Kidney glomerular epithelial cell (primary cell): ENCODE data around the gene ARMC2.
"Not testable (repeated sequence)": the region's sequence is repeated elsewhere in the genome, so short reads cannot be mapped to it uniquely, and the experiment has no call there.

Source experiments
- DNase-seq: peaks from one replicate; lab custom pipeline; 2025; lab: John Stamatoyannopoulos, UW

Gene ARMC2

DNA sequence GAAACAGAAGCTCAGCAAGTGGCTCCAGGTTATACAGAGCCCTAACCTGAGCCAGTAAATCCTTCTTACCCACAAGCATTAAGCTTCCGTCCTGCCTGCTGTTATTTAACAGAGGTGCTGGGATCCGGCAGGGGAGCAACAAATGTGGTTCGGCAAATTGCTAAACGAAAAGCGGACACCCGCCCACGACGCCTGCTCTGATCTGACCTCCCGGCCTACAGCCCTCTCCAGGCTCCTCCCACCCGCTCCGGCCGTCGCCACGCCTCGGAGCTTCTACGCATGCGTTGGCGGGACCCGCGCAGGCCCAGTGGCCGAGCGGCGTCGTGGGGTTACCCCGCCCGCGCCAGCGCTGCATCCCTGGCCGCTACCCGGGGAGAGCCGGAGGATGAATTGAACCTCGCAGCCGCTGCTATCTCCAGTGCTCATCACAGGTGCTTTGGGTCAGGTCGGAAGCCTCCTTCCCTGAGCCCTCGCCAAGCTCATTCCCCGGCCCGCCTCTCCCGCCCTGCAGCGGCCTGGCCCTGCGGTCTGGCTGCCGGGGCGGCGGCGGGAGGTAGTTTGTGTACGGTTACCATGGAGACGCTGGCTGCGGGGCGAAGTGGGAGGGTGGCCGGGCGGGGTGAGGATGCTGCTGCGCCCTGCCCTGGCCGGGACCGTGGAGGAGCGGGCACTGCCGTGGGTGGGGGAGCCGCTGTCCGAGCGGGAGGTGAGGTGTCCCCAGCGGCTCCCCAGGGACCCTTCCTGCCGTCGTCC lies at the start of gene ARMC2:
Gene ARMC2, plus strand, starts transcription at position 307 of the 753 bp plus-strand sequence. CDS start 5,846 bp downstream, outside the sequence.
- DNase-seq, result peak; percentile 86

DNA sequence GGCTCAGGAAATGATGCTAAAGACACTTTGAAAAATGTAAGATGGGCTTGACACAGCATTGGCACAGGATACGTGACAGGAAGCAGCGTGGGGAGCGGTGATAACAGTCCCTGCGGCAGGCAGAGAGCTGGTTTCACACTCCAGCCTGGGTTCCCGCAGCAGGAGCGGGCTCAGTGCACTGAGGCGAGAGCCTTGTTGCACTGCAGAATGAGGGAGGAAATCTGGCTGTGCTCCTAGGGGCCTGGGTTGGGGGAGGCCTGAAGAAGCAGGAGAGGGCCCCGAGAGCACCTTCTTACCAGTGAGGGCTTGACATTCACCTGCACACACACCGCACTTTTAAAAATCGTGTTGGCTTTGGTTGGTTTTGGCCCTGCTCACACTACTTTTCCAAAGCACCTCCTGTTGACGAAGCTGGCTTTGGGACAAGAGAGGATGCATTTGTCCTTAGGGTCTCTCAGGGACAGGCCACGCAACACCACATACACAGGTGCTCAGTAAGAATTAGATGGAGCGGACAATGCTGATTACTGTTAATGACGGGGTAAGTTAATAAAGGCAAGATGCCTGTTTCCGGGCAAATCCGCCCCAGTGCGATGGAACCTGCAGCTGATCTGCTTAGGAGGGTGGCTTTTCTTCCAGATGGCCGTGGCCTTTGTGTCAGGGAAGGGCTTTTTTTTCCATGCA lies 49.4 kb upstream of the ARMC2 start:
- no peak for DNase-seq

GRCh38 chr6:108799354-108799717 lies 48.9 kb upstream of the ARMC2 start:
- no peak for DNase-seq

DNA sequence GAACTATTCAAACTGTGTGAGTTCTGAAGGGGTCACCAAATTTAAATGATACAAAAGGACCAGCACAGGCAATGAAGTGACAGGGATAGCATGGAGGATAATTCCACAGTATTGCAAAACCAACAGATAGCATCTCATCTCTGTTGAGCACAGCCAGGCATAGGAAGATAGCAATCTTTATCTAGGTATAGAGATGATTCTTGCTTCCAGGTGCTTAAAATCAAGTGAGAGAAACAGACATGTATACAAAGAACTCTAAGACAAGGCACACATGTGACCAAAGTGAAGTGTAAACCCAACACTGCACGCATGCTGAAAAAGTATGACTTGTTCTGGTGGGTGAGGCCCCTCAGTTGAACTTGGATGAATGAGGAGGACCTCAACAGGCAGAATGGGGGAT lies 48.4 kb upstream of the ARMC2 start:
- DNase-seq, result no peak

- DNase-seq, result no peak
Observed at GRCh38 chr6:108800427-108800864, 47.8 kb upstream of the ARMC2 start.

GRCh38 chr6:108801366-108801765 lies 46.9 kb upstream of the ARMC2 start:
- no peak for DNase-seq

DNA sequence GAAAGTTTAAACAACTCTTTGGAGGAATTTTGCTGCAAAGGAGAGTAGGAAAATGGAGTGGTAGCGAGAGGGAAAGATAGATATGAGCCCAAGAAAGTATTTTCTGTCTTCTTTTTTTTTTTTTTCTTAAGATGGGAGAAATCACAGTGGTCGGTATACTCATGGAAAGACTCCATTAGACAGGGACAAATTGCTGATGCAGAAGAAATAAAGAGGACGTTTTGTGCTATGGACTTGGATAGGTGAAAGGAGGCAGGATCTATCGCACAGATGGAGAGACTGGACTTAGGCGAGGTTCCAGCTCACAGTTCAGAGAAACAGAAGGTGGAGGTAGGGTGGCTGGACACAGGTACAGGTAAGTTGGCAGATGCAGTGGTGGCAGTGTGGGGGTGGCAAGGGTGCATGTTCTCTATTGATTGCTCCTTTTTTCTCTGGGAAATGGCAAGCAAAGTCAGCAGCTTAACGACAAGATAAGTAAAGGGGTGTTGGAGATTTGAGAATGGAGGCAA lies 44.2 kb upstream of the ARMC2 start:
- DNase-seq, result no peak

- no peak for DNase-seq
Observed at GRCh38 chr6:108804956-108805355, 43.3 kb upstream of the ARMC2 start.

GRCh38 chr6:108805611-108806167 lies 42.5 kb upstream of the ARMC2 start:
- DNase-seq, result no peak

- no peak for DNase-seq
Observed at GRCh38 chr6:108806171-108806570, 42.1 kb upstream of the ARMC2 start.

GRCh38 chr6:108806665-108807064 lies 41.6 kb upstream of the ARMC2 start:
- no peak for DNase-seq

DNA sequence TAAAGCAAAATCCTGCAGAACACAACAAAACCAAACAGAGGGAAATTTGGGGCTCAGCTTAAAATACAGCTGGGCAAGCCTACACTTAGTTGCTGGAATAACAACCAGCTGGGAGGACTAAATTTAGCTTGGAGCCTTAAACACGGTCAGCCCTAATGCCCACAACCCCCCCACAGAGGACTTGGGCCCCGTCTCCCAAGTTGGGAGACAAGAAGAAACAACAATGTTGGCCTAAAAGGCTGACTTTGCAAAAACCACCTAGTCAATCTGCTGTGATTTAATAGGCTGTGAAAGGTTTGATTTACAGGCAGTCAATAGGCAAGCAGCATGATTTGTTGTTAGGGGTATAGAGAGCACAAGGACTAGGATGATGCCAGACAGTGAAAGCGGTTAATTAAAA lies 40.3 kb upstream of the ARMC2 start:
- no peak for DNase-seq

- DNase-seq, result no peak
Observed at GRCh38 chr6:108809211-108809610, 39.0 kb upstream of the ARMC2 start.

- DNase-seq, result no peak
Observed at GRCh38 chr6:108810057-108810643, 38.1 kb upstream of the ARMC2 start.

DNA sequence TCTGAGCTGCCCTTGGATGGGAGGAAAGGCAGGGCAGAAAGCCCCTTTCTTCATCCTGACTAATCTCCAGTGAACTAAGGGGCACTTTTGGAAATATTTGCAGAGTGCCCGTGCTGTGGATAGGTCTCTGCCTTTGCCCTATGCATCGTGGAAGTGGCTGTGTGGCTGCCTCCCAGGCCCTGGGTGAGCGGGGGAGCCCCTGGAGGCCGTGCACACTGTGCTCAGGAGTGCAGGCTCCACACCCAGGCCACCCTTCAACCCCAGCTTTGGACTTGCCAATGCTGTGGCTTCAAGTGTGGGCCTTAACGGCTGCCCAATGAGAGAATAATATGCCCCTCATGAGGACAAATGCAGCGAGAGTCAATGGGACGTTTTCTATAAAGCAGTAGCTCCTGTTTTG lies 36.7 kb upstream of the ARMC2 start:
- DNase-seq, result no peak

GRCh38 chr6:108813218-108813617 lies 35.0 kb upstream of the ARMC2 start:
- not testable (repeated sequence) for DNase-seq

DNA sequence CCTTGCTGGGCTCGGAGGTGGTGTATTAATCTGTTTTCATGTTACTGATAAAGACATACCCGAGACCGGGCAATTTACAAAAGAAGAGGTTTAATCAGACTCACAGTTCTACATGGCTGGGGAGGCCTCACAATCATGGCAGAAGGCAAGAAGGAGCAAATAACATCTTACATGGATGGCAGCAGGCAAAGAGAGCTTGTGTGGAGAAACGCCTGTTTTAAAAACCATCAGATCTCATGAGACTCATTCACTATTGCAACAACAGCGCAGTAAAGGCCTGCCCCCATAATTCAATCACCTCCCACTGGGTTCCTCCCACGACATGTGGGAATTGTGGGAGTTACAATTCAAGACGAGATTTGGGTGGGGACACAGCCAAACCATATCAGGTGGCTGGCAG lies 30.9 kb upstream of the ARMC2 start:
- not testable (repeated sequence) for DNase-seq

DNA sequence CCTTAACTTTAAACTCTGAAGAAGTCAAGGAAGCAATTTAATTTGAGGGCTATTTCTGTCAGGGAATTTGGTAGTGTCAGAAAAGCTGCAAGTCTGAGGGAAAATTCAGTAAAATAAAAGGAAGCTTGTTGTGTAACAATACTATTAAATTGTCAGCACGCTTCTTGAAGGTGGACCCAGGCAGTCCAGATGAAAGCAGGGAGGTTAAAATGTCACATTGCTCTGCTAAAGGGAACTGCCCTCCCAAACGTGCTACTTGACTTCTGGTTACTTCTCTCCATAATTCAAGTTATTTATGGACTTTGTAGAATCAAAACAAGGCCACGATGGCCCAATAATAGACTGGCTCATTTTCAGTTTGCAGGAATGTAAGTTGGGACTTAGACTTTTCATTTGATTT lies 28.2 kb upstream of the ARMC2 start:
- DNase-seq, result no peak

- DNase-seq, result no peak
Observed at GRCh38 chr6:108822401-108822800, 25.8 kb upstream of the ARMC2 start.

- DNase-seq, result no peak
Observed at GRCh38 chr6:108825326-108825725, 22.9 kb upstream of the ARMC2 start.

DNA sequence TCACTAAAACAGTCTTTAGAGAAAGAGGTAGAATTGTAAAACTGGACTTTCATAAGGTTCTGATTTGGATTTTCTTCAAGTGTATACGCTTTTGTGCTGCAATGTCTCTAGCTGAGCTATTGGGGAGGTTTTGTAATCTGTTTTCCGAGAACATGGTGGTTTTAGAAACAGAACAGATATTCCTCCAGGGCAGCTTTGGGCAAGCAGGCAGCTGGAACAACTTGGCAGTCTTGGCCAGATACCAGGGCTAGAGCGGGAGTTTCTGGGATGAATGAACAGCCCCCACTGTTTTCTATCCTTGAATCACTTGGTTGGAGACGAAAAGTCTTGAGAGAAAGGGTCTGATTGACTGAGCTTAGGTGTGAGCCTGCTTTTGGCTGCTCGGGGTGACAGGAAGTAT lies 17.1 kb upstream of the ARMC2 start:
- no peak for DNase-seq

- DNase-seq, result no peak
Observed at GRCh38 chr6:108832738-108833137, 15.5 kb upstream of the ARMC2 start.
